Measurements from ENCODE around the gene RIT2. TPM values are rescaled to one million over a fixed set of nuclear protein-coding genes. Genes with fewer than 3 reads are reported as not detected.
A peak's percentile ranks its signal among the peaks of the same experiment; 100 is the strongest.

Gene RIT2
- polyA plus RNA-seq, 1 of the 3 experiments (the other 2 are of a cell fraction), result not detected

DNA sequence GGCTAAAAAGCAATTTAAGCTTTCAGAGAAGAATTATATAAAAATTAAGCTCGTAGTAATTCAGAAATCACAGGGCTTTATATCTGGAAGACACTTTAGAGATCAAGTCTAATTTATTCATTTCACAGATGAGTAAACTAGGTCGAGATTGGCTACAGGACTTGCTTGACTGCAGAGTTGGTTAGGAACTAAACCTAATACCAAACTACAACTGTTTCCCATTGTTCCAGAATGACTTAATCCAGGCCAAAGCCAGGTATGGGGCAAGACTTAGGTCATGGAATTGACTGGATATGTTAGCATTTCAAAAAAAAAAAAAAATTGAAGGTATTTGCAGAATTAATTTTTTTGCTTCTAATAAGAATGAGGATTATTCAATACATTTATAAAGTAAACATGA, 146.1 kb downstream of the RIT2 start (continued):
- TF ChIP-seq EP300 (IDR thresholded peaks at IDR 0.05; ENCODE audit: borderline replicate concordance in 1 of 2, low read depth in 1 of 2, low read length in 1 of 2) (no peak), CHD2 (IDR thresholded peaks at IDR 0.05; ENCODE audit: low read length, partially characterized antibody) (no peak)

- H2AFZ ChIP-seq (ENCODE audit: low read depth), result no peak overlapping the region
Measured at GRCh38 chr18:42961298-42961697, 154.2 kb downstream of the RIT2 start.

GRCh38 chr18:42959528-42959927, 156.0 kb downstream of the RIT2 start:
- Histone ChIP-seq H3K9ac (no peak overlapping the region), H3K4me3 (ENCODE audit: low read depth in 2 of 2, low read length in 1 of 2) (no peak overlapping the region), H3K4me1 (ENCODE audit: control insufficient read depth in 1 of 2, insufficient read depth in 2 of 2, low read depth in 1 of 2, low read length in 1 of 2) (peaks cover 0 to 13% of the 10 kb centered on the region in 2 experiments; a peak in 2 of 4 replicates), H3K27me3 (ENCODE audit: insufficient read depth) (no peaks in the 10 kb centered on the region), H3K27ac (ENCODE audit: low read depth in 2 of 2, low read length in 1 of 2) (no peak overlapping the region; a peak in 1 of 4 replicates), H3K9me2 (no peaks in the 10 kb centered on the region), H3K79me2 (ENCODE audit: insufficient read depth) (no peaks in the 10 kb centered on the region), H3K36me3 (replicated peaks in 1 of 2; ENCODE audit: control insufficient read depth in 1 of 2, insufficient read depth in 2 of 2, low read length in 1 of 2) (no peaks in the 10 kb centered on the region), H3F3A (replicated peaks; ENCODE audit: insufficient read depth) (no peaks in the 10 kb centered on the region), H2AFZ (ENCODE audit: low read depth) (no peak overlapping the region), H3K4me2 (no peak overlapping the region), H3K9me3 (no peaks in the 10 kb centered on the region), H4K20me1 (ENCODE audit: insufficient read depth) (no peaks in the 10 kb centered on the region)
- ChIA-PET POLR2A (no interaction called here), CTCF (no interaction called here)
- peak; percentile 5 for DNase-seq
- TF ChIP-seq FOXM1 (IDR thresholded peaks at IDR 0.05; ENCODE audit: low read depth), result no peak
- no peak for TF ChIP-seq NFIC (IDR thresholded peaks at IDR 0.05; ENCODE audit: borderline replicate concordance)
- TF ChIP-seq RCOR1 (IDR thresholded peaks at IDR 0.05; ENCODE audit: low read length), result peak; percentile 56; the same call in 1 of the 2 replicates
- TF ChIP-seq ELF1 (IDR thresholded peaks at IDR 0.05), result no peak
- TF ChIP-seq, protein P1, sequence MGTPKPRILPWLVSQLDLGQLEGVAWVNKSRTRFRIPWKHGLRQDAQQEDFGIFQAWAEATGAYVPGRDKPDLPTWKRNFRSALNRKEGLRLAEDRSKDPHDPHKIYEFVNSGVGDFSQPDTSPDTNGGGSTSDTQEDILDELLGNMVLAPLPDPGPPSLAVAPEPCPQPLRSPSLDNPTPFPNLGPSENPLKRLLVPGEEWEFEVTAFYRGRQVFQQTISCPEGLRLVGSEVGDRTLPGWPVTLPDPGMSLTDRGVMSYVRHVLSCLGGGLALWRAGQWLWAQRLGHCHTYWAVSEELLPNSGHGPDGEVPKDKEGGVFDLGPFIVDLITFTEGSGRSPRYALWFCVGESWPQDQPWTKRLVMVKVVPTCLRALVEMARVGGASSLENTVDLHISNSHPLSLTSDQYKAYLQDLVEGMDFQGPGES (IDR thresholded peaks at IDR 0.05; ENCODE audit: low read depth, low read length), result no peak
- no peak for TF ChIP-seq YY1 (IDR thresholded peaks at IDR 0.05; ENCODE audit: low read depth)
- TF ChIP-seq, protein P2, sequence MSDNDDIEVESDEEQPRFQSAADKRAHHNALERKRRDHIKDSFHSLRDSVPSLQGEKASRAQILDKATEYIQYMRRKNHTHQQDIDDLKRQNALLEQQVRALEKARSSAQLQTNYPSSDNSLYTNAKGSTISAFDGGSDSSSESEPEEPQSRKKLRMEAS (IDR thresholded peaks at IDR 0.05; ENCODE audit: low read depth), result no peak
- no peak for TF ChIP-seq MEF2A (IDR thresholded peaks at IDR 0.05; ENCODE audit: borderline replicate concordance, low read depth)
- TF ChIP-seq RAD21 (IDR thresholded peaks at IDR 0.05; ENCODE audit: low read length), result peak; percentile 13; the same call in 1 of the 2 replicates
- TF ChIP-seq RXRA (IDR thresholded peaks at IDR 0.05; ENCODE audit: borderline replicate concordance, low read depth), result no peak
- peak in 1 of 2 experiments; percentile 80; a peak in 2 of 4 replicates for TF ChIP-seq EP300 (IDR thresholded peaks at IDR 0.05; ENCODE audit: borderline replicate concordance in 1 of 2, low read depth in 1 of 2, low read length in 1 of 2)
- TF ChIP-seq, protein P3, sequence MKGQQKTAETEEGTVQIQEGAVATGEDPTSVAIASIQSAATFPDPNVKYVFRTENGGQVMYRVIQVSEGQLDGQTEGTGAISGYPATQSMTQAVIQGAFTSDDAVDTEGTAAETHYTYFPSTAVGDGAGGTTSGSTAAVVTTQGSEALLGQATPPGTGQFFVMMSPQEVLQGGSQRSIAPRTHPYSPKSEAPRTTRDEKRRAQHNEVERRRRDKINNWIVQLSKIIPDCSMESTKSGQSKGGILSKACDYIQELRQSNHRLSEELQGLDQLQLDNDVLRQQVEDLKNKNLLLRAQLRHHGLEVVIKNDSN (IDR thresholded peaks at IDR 0.05; ENCODE audit: borderline replicate concordance, low read depth), result no peak
- no peak for TF ChIP-seq GABPA (IDR thresholded peaks at IDR 0.05; ENCODE audit: low read depth)
- no peak for TF ChIP-seq TCF12 (IDR thresholded peaks at IDR 0.05)
- 10% methylated on average over 2 of the region's 2 CpGs for WGBS (ENCODE audit: low lambda C conversion rate)

More at GRCh38 chr18:42961298-42961697, 154.2 kb downstream of the RIT2 start:
- Histone ChIP-seq H3K9me2 (no peaks in the 10 kb centered on the region), H3K4me2 (no peak overlapping the region), H3K36me3 (replicated peaks in 1 of 2; ENCODE audit: control insufficient read depth in 1 of 2, insufficient read depth in 2 of 2, low read length in 1 of 2) (no peaks in the 10 kb centered on the region), H3K27me3 (ENCODE audit: insufficient read depth) (no peaks in the 10 kb centered on the region), H3K79me2 (ENCODE audit: insufficient read depth) (no peaks in the 10 kb centered on the region), H3K9ac (no peak overlapping the region), H3K4me1 (ENCODE audit: control insufficient read depth in 1 of 2, insufficient read depth in 2 of 2, low read depth in 1 of 2, low read length in 1 of 2) (peaks cover 0 to 10% of the 10 kb centered on the region in 2 experiments; a peak in 2 of 4 replicates), H3F3A (replicated peaks; ENCODE audit: insufficient read depth) (no peaks in the 10 kb centered on the region), H3K4me3 (ENCODE audit: low read depth in 2 of 2, low read length in 1 of 2) (no peak overlapping the region), H3K27ac (ENCODE audit: low read depth in 2 of 2, low read length in 1 of 2) (no peak overlapping the region), H4K20me1 (ENCODE audit: insufficient read depth) (no peaks in the 10 kb centered on the region), H3K9me3 (no peaks in the 10 kb centered on the region)
- ChIA-PET CTCF (interaction anchor here (1.1 kb wide), 1 partner anchor 310 kb away, joined by 3 read pairs; no protein-coding TSS in a partner anchor), POLR2A (no interaction called here)
- no peak for DNase-seq
- TF ChIP-seq RAD21 (IDR thresholded peaks at IDR 0.05; ENCODE audit: low read length) (no peak), EP300 (IDR thresholded peaks at IDR 0.05; ENCODE audit: borderline replicate concordance in 1 of 2, low read depth in 1 of 2, low read length in 1 of 2) (no peak), SIN3A (IDR thresholded peaks at IDR 0.05; ENCODE audit: borderline replicate concordance, low read depth, low read length) (no peak), MEF2A (IDR thresholded peaks at IDR 0.05; ENCODE audit: borderline replicate concordance, low read depth) (no peak), RXRA (IDR thresholded peaks at IDR 0.05; ENCODE audit: borderline replicate concordance, low read depth) (no peak), FOXJ3 (CRISPR knock-in tag; IDR thresholded peaks at IDR 0.05) (no peak), TEAD4 (IDR thresholded peaks at IDR 0.05; ENCODE audit: borderline replicate concordance, insufficient read depth) (no peak), TAF1 (IDR thresholded peaks at IDR 0.05; ENCODE audit: borderline replicate concordance, low read depth, low read length) (no peak)
- 65% methylated on average over 3 of the region's 3 CpGs for WGBS (ENCODE audit: low lambda C conversion rate)
